Measurements from ENCODE around the gene TMIGD1.

GRCh38 chr17:30290077-30290476 lies 43.8 kb downstream of the TMIGD1 start:
- TF ChIP-seq REST (IDR thresholded peaks at IDR 0.05; ENCODE audit: low read depth), result no peak
- no peak for TF ChIP-seq CTCF (IDR thresholded peaks at IDR 0.05 in 2 of 3, conservative IDR thresholded peaks at IDR 0.05 in 1 of 3; ENCODE audit: borderline replicate concordance in 1 of 3, insufficient read depth in 1 of 3, low read depth in 2 of 3, low read length in 2 of 3)
- no peak for TF ChIP-seq POLR2A (IDR thresholded peaks at IDR 0.05; ENCODE audit: borderline replicate concordance, extremely low read depth, insufficient read depth, insufficient read length)
- no peak for TF ChIP-seq EGR1 (IDR thresholded peaks at IDR 0.05; ENCODE audit: low read depth)
- no peak for TF ChIP-seq EZH2 (IDR thresholded peaks at IDR 0.05)
- TF ChIP-seq FOSL1 (IDR thresholded peaks at IDR 0.05; ENCODE audit: low read depth), result no peak
- no peak for TF ChIP-seq SP1 (IDR thresholded peaks at IDR 0.05; ENCODE audit: low read depth)
